Activated CD8-positive, alpha-beta memory T cell treated with anti-CD3 and anti-CD28 coated beads for 48 hours (primary cell): ENCODE results near the gene PHF21B.
"Not testable (repeated sequence)": the region's sequence is repeated elsewhere in the genome, so short reads cannot be mapped to it uniquely, and the experiment has no call there.

Experiments used
- DNase-seq, 3 experiments: peaks; one replicate each; pipeline ENCODE4 v3.0.0-alpha.2; 2020; ENCODE audit warnings: low read depth in 2 of 3, low spot score in 2 of 3

PHF21B gene

GRCh38 chr22:44936201-44936600 lies 73.6 kb downstream of the PHF21B start:
- DNase-seq, result no peak

GRCh38 chr22:44935724-44936123 lies 74.1 kb downstream of the PHF21B start:
- no peak for DNase-seq

- DNase-seq, result no peak
Observed at GRCh38 chr22:44934454-44934735, 75.4 kb downstream of the PHF21B start.

DNA sequence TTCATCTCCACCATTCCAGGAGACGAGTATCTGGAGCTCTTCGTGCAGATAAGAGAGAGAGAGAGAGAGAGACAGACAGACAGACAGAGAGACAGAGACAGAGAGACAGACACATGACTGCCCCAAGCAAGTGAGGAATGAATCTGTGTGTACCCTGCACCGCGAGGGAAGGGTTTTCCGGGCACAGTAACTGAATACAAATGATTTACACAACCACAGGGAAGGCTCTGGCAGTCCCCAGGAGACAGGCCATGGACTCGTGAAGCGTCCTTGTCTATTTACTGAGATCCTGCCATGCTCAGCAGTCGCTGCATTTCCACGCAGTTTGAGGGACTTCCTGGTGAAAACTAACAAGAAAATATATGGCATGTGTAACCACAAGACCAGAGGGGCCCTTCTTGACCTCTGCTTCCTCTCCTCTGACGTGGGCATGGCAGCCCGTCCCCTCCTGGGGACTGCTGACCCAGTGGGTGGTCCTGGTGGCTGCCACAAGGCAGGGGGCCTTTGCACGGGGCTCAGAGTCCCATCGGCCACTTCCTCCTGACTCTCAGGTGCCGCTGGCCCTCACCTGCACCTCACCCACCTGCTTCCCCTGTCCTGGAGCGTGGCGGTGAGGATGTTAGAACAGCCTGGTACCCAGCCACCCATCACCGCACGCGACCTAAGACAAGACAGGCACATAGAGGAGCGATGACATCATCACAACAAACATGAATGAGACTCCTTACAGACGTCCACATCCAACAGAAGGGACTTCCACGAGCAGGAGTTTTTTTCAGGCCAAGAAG lies 75.9 kb downstream of the PHF21B start:
- DNase-seq, result no peak

GRCh38 chr22:44932493-44932892 lies 77.3 kb downstream of the PHF21B start:
- no peak for DNase-seq

DNA sequence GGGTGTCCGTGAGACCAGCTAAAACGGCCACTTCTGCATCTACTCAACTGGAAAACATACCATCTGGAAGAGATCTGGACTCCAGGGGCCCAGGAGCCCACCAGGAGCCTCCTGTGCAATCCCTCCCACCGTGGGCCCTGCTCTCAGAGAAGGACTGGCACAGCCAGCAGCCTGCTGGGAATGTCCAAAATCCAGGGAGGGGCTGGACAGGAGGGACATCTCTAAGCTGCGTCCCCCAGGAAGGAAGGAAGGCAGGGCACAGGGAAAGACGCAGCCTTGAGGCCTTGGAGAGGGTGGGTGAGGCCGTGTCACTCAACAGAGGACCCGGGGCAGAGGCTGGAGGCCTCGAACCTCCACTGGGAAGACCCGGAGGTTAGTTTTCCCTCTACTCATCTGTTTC lies 78.0 kb downstream of the PHF21B start:
- DNase-seq, result no peak

- no peak for DNase-seq
Observed at GRCh38 chr22:44931077-44931540, 78.7 kb downstream of the PHF21B start.

GRCh38 chr22:44930711-44931035 lies 79.1 kb downstream of the PHF21B start:
- DNase-seq, result no peak

DNA sequence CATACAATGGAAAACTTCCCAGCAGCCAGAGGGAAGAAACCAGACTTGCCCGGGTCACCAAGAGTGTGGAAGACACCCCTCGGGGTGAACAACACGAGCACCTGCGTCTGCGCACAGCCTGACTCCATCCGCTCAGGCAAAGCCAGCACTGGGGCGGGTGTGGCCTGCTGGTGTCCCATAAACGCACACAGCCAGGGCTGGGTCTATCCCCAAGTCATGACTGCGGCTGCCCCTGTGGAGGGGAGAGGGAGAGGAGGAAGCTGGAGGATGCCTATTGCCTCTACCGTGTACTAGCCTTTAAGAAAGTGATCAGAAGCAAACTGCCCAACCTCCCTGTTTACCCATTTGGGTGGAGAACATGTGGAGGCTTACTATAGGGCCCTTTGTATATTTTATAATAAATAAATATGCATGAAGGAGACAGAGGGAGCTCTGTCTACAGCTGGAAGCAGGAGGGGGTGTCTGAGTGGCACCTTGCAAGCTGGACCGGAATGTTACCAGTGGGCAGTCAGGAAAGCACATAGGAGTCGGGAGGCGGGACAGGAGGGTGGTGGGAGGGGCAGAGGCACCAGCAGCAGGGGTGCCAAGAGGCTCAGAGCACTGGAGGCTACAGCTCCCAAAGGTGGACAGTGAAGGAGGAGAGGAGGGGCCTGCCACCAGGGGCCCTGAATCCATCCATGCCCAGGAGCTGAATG lies 79.6 kb downstream of the PHF21B start:
- DNase-seq, result no peak

GRCh38 chr22:44929359-44930015 lies 80.3 kb downstream of the PHF21B start:
- DNase-seq, result no peak

DNA sequence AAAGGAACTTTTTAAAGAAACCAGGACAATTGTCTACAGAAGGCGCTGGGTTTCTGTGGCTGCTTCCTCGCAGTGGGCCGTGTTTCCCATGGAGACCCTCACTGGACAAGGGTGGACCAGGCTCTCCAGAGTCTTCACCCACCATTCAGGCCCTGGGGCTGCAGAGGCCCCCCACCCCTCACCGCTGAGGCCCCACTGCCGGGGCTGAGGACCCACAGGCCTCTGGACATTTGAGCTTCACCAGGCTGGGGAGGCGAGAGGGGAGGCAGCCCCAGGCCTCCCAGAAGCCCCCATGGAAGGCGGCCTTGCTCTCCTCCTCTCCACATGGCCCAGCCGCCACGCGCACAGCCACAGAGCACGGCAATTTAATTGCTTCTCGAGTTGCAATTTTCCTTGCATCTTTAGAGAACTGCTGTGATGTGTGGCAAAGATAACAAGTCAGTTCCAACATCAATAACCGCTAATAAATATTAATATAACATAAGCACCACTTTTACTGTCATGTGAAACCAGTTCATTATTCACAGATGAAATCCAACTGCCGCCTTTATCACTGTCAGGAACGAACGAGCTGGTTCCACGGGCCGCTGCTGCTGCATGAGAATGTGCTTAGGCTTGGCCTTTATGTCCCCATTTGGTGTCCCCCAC lies 81.0 kb downstream of the PHF21B start:
- DNase-seq, result no peak

- DNase-seq, result no peak
Observed at GRCh38 chr22:44928136-44928463, 81.7 kb downstream of the PHF21B start.

DNA sequence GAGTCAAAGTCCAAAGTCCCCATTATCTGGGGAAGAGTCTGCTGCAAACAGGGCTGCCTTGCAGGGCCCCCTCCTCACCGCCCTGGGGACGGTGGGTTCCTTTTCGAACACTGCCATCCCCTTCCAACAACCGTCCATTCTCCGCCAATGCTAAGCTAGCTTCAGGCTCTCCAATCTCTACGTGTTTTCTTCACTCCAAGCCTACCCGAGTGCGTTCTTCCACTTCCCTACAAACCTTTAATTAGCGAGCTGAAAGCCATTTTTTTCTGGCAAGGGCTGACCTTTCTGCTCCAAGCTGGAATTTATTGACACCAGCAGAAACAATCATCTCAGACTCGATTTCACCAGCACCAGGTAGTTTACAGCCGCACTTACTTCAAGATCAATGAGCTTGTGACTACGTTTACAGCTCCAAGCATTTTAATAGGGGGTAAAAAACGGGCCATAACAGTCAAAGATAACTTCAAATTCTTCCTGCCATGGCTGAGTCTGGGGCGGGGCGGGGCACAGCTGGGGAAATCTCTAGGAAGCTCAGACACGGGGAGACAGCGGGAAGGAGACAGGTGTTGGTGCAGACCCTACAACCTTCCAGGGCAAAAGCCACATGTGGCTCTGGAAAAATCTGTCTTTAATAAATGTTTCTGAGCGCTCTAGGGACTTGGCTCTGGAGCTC lies 82.2 kb downstream of the PHF21B start:
- DNase-seq, result no peak

DNA sequence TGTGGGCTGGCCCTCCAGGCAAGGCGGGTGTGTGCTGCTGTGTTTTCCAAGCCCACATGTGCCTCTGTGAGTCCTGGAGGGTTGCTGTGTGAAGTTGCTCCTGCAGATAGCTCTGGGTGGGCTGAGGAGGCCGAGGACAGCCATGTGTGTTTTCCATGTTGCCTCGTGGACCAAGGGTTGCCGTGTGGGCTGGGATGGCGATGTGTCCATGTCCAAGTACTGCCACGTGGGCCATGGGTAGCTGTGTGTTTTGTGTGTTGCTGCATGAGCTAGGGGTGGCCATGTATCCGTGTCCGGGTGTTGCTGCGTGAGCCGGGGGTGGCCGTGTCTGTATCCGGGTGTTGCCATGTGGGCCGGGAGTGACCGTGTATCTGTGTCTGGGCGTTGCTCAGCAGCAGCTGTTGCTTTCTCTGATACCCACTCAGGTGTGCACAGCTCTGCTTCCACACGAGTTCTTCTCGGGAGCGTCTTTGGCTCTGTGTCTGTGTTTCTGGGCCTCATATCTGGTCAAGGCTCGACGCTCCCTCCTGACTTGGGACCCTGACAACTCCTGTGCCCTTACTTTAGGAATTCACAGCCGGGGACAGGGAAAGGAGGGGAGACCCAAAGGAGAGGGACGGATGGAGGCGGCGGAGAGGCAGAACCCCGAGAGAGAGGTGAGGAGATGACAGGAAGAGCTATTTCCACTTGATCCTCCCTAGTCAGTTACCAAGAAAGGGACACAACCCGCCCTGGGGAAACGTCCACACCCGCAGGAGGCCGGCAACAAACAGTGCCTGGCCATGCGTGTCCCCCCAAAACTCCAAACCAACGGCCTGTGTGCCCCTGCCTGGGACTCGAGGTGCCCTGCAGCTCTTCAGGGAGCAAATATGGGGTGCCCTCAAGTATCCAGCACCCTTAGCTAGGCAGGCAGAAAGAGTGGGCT lies 83.1 kb downstream of the PHF21B start:
- DNase-seq, result no peak

DNA sequence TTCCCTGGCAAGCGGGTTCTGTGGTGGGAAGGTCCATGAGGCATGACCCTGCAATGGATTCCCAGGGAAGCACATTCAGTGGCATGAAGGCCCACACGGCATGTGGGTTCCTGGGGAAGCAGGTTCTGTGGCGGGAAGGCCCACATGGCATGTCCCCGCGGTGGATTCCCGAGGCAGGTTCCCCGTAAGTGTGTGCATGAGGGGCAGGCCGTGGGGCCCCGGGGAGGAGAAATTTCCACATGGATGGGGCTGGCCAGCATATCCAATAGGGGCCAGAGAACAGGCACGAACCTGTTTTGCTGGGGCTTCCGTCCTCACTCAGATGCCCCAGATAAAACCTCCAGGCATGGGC lies 83.7 kb downstream of the PHF21B start:
- DNase-seq, result no peak

DNA sequence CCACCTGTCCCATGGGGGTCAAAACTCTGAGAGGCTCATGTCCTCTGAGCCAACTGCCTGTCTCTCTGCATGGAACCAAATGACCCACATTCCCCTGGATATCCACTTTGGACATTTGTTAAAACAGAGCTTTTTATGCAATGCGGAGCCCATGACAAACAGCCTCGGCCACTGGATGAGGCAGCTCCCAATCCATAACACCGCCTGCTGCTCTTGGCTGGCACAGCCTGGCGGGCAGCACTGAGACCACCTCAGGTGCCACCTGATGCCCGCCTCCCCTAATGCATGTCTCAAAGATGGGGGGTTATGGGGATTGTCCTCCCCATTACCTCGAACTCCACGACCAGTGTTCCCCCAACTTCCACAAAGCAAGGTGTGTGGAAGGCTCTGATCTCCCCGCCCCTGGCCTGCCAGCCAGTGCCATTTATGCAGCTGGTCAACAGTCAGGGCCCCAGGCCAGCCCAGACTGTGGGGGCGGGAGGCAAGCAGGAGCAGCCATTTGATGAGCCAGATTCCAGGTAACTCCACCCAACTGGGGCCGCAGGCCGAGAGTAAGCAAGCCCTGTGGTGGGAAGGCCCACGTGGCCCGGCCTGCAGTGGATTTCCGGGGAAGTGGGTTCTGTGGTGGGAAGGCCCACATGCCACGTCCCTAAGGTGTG lies 84.2 kb downstream of the PHF21B start:
- DNase-seq, result no peak

DNA sequence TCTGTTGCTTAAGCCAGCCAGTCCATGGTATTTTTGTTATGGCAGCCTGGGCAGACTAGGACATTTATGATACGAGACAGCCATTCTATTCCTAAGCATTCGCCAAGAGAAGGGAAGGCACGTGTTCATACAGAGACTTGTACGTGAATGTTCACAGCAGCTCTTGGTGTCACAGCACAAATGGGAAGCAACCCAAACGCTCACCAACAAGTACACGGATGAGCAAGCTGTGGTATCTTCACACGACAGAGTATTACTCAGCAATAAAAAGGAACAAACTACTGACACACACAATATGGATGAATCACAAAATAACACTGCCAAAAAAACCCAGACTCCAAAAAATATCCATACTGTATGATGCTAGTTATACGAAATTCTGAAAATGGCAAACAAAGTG lies 85.1 kb downstream of the PHF21B start:
- no peak for DNase-seq

DNA sequence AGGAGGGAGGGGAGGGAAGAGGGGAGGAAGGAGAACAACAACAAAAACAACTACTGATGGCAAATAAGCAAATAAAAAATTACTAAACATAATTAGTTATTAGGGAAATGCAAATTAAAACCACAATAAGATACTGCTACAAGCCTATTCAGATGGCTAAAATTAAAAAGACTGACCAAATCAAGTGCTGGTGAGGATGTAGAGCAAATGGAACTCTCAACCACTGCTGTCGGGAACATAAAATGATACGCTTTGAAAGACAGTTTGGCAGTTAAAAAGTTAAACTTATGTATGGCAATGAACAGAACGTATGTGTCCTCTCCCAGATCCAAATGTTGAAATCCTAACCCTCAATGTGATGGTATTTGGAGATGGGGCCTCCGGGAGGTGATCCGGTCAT lies 85.7 kb downstream of the PHF21B start:
- DNase-seq, result no peak

- not testable (repeated sequence) for DNase-seq
Observed at GRCh38 chr22:44921766-44922165, 88.0 kb downstream of the PHF21B start.

DNA sequence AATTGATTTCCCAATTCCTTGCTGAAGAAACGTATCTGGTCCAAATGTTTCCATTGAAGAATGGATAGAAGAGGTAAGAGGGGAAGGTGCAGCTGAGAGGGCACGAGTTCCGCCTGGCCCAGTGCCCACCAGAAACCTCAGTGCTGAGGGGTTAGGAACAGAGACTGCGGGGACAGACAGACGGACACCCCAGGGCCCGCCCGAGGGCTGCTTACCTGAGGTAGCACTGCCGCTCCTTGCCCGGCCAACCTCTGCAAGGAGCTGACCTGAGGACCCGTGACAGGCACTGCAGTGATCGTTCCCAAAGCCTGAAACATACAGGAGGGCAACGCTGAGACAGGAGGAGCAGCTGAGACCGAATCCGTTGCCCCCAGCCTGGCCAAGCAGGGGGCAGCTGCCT lies 89.6 kb downstream of the PHF21B start:
- DNase-seq, result no peak
